GM12874 (cell line): Measurements from ENCODE around the gene ZNF473.

Source experiments
- TF ChIP-seq, protein P1 (sequence below): IDR thresholded peaks from 2 replicates; pipeline ENCODE4 v1.5.1; 2011; ENCODE audit warnings: low read depth, mild to moderate bottlenecking, control low read depth, low read length, moderate library complexity; ENCODE audit not compliant: insufficient read depth

The ZNF473 gene

GRCh38 chr19:49984491-49984890 is 41.3 kb upstream of the ZNF473 start:
- TF ChIP-seq, protein P1, sequence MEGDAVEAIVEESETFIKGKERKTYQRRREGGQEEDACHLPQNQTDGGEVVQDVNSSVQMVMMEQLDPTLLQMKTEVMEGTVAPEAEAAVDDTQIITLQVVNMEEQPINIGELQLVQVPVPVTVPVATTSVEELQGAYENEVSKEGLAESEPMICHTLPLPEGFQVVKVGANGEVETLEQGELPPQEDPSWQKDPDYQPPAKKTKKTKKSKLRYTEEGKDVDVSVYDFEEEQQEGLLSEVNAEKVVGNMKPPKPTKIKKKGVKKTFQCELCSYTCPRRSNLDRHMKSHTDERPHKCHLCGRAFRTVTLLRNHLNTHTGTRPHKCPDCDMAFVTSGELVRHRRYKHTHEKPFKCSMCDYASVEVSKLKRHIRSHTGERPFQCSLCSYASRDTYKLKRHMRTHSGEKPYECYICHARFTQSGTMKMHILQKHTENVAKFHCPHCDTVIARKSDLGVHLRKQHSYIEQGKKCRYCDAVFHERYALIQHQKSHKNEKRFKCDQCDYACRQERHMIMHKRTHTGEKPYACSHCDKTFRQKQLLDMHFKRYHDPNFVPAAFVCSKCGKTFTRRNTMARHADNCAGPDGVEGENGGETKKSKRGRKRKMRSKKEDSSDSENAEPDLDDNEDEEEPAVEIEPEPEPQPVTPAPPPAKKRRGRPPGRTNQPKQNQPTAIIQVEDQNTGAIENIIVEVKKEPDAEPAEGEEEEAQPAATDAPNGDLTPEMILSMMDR = no peak

- TF ChIP-seq, protein P1 = no peak
Measured at GRCh38 chr19:49985871-49986270, 39.9 kb upstream of the ZNF473 start.

GRCh38 chr19:49986354-49986753 is 39.5 kb upstream of the ZNF473 start:
- TF ChIP-seq, protein P1 = no peak

- TF ChIP-seq, protein P1 = no peak
Measured at GRCh38 chr19:49987159-49987698, 38.6 kb upstream of the ZNF473 start.

GRCh38 chr19:49988007-49988406 is 37.8 kb upstream of the ZNF473 start:
- TF ChIP-seq, protein P1 = no peak

- TF ChIP-seq, protein P1 = no peak
Measured at GRCh38 chr19:49988433-49988832, 37.4 kb upstream of the ZNF473 start.

- TF ChIP-seq, protein P1 = no peak
Measured at GRCh38 chr19:49997709-49998108, 28.1 kb upstream of the ZNF473 start.
